Glutamatergic neuron (in vitro differentiated cells): ENCODE measurements around the gene SLC17A9. TPM values are rescaled to one million over a fixed set of nuclear protein-coding genes. Genes with fewer than 3 reads are reported as not detected.

Experiments used
- DNase-seq: peaks from one replicate; pipeline ENCODE4 v3.0.0; 2022
- H3K27ac Mint-ChIP-seq: one replicate; pipeline ENCODE4 v1.8.0; 2020; ENCODE audit warnings: mild to moderate bottlenecking, mixed read lengths, inconsistent platforms; ENCODE audit not compliant: unreplicated experiment
- H3K27me3 Mint-ChIP-seq: one replicate; pipeline ENCODE4 v1.8.0; 2020; ENCODE audit warnings: mild to moderate bottlenecking, moderate library complexity, mixed read lengths, inconsistent platforms; ENCODE audit not compliant: unreplicated experiment
- H3K36me3 Mint-ChIP-seq: one replicate; pipeline ENCODE4 v1.8.0; 2020; ENCODE audit warnings: mild to moderate bottlenecking, mixed read lengths, inconsistent platforms; ENCODE audit not compliant: unreplicated experiment
- H3K4me1 Mint-ChIP-seq: one replicate; pipeline ENCODE4 v1.8.0; 2020; ENCODE audit warnings: mild to moderate bottlenecking, low read depth, mixed read lengths, inconsistent platforms; ENCODE audit not compliant: unreplicated experiment
- H3K4me3 Mint-ChIP-seq: one replicate; pipeline ENCODE4 v1.8.0; 2020; ENCODE audit warnings: mild to moderate bottlenecking, mixed read lengths, inconsistent platforms; ENCODE audit not compliant: unreplicated experiment
- H3K9me3 Mint-ChIP-seq: one replicate; pipeline ENCODE4 v1.8.0; 2020; ENCODE audit warnings: mild to moderate bottlenecking, moderate library complexity, mixed read lengths, inconsistent platforms; ENCODE audit not compliant: unreplicated experiment
- CTCF ChIP-seq: fragments of 200-600 bp; sonication (generic); IDR thresholded peaks from one replicate; pipeline ENCODE4 v1.5.0; 2021; ENCODE audit not compliant: partially characterized antibody, unreplicated experiment
- total RNA-seq: library from RNA; stranded (reverse); fragmentation: NEBNext Ultra II Directional; extraction: Animal tissue kit (Norgen Biotek cat#: 25700); gene quantifications from one replicate; pipeline ENCODE4 v1.2.1, GENCODE V29; 2021; ENCODE audit not compliant: unreplicated experiment

Gene SLC17A9
- total RNA-seq, 1 donor from 2014 or later, result 1.8 TPM

GRCh38 chr20:62982124-62983075 lies 29.9 kb downstream of the SLC17A9 start:
- no peak for TF ChIP-seq CTCF
- Mint-ChIP-seq H3K4me1 (peaks cover 47% of the 10 kb centered on the region), H3K4me3 (no peak overlapping the region), H3K9me3 (peaks cover 19% of the 10 kb centered on the region), H3K27ac (peak overlapping the region; percentile 52), H3K27me3 (peaks cover 18% of the 10 kb centered on the region), H3K36me3 (no peaks in the 10 kb centered on the region)
- no peak for DNase-seq

- H3K27ac Mint-ChIP-seq, result peak overlapping the region; percentile 100
- DNase-seq, result no peak
- H3K9me3 Mint-ChIP-seq, result peaks cover 19% of the 10 kb centered on the region
- H3K27me3 Mint-ChIP-seq, result peaks cover 18% of the 10 kb centered on the region
- peak overlapping the region; percentile 75 for H3K4me3 Mint-ChIP-seq
- H3K36me3 Mint-ChIP-seq, result no peaks in the 10 kb centered on the region
- H3K4me1 Mint-ChIP-seq, result peaks cover 47% of the 10 kb centered on the region
- TF ChIP-seq CTCF, result no peak
Observed at GRCh38 chr20:62983210-62983609, 30.7 kb downstream of the SLC17A9 start.

GRCh38 chr20:62984666-62985443 lies 32.3 kb downstream of the SLC17A9 start:
- H3K27me3 Mint-ChIP-seq, result peaks cover 18% of the 10 kb centered on the region
- peaks cover 18% of the 10 kb centered on the region for H3K9me3 Mint-ChIP-seq
- peak overlapping the region; percentile 81 for H3K4me3 Mint-ChIP-seq
- peaks cover 39% of the 10 kb centered on the region for H3K4me1 Mint-ChIP-seq
- peak overlapping the region; percentile 100 for H3K27ac Mint-ChIP-seq
- no peak for TF ChIP-seq CTCF
- no peaks in the 10 kb centered on the region for H3K36me3 Mint-ChIP-seq
- DNase-seq, result peak; percentile 87

GRCh38 chr20:62985444-62985778 lies 32.9 kb downstream of the SLC17A9 start:
- Mint-ChIP-seq H3K27me3 (peaks cover 16% of the 10 kb centered on the region), H3K9me3 (peaks cover 16% of the 10 kb centered on the region), H3K4me3 (peak overlapping the region; percentile 81), H3K36me3 (no peaks in the 10 kb centered on the region), H3K27ac (peak overlapping the region; percentile 100), H3K4me1 (peaks cover 37% of the 10 kb centered on the region)
- no peak for TF ChIP-seq CTCF
- DNase-seq, result peak; percentile 64
